H1 (cell line): ENCODE data around the gene GDPD5. TPM values are rescaled to one million over a fixed set of nuclear protein-coding genes. Genes with fewer than 3 reads are reported as not detected.

Experiments
- CTCF ChIA-PET: fragments of 300-600 bp; sonication (Branson Sonifier 250); formaldehyde crosslinking; loops from one replicate; lab custom pipeline; 2021; ENCODE audit not compliant: partially characterized antibody; lab: Charles Lee
- POLR2A ChIA-PET: fragments of 300-600 bp; sonication (Branson Sonifier 250); formaldehyde crosslinking; loops from one replicate; lab custom pipeline; 2021; ENCODE audit warnings: inconsistent platforms; ENCODE audit not compliant: partially characterized antibody; lab: Charles Lee
- DNase-seq, 2 experiments: peaks; one replicate each; pipeline versions ENCODE4 v3.0.0 to v3.0.0-alpha.2; 2010 to 2022; ENCODE audit warnings: low spot score in 2 of 2, low read depth in 1 of 2, mixed read lengths in 1 of 2
- FAIRE-seq: peaks from 2 replicates; lab custom pipeline; 2011; peaks lifted over from hg19 to GRCh38; lab: Jason Lieb, UNC
- H2AFZ ChIP-seq: 2 replicates; pipeline ENCODE4 v1.8.1; 2012; ENCODE audit warnings: low read length, inconsistent platforms
- H2AK5ac ChIP-seq: 2 replicates; pipeline ENCODE4 v1.6.1; 2013; ENCODE audit warnings: low read depth, low read length
- H2BK120ac ChIP-seq: replicated peaks from 2 replicates; pipeline ENCODE3; 2013; ENCODE audit warnings: low read depth, low read length, inconsistent platforms
- H2BK12ac ChIP-seq: 2 replicates; pipeline ENCODE4 v1.6.1; 2013; ENCODE audit warnings: low read depth, low read length
- H2BK15ac ChIP-seq: 2 replicates; pipeline ENCODE4 v1.6.1; 2013; ENCODE audit warnings: low read length
- H2BK20ac ChIP-seq: 2 replicates; pipeline ENCODE4 v1.6.1; 2013; ENCODE audit warnings: low read length
- H2BK5ac ChIP-seq: 2 replicates; pipeline ENCODE4 v1.6.1; 2013; ENCODE audit warnings: low read depth, low read length
- H3K14ac ChIP-seq: 2 replicates; pipeline ENCODE4 v1.6.1; 2013; ENCODE audit warnings: inconsistent platforms; ENCODE audit not compliant: insufficient read length
- H3K18ac ChIP-seq: 2 replicates; pipeline ENCODE4 v1.6.1; 2013; ENCODE audit warnings: low read length; ENCODE audit errors: extremely low read depth
- H3K23ac ChIP-seq: 2 replicates; pipeline ENCODE4 v1.6.1; 2013; ENCODE audit warnings: inconsistent platforms; ENCODE audit not compliant: insufficient read length
- H3K23me2 ChIP-seq: 2 replicates; pipeline ENCODE4 v1.6.1; 2013; ENCODE audit warnings: low read depth, low read length
- H3K27ac ChIP-seq: 2 replicates; pipeline ENCODE4 v1.6.1; 2011; ENCODE audit warnings: low read depth, low read length, inconsistent platforms
- H3K27me3 ChIP-seq, 4 experiments: replicated peaks in 1 of 4; 1 replicate in 1 of 4; 2 replicates in 3 of 4; pipeline versions ENCODE4 v1.6.1 to v1.8.1; 2011 to 2013; ENCODE audit warnings: low read length in 3 of 4, mild to moderate bottlenecking in 3 of 4, inconsistent platforms in 2 of 4, mixed read lengths in 2 of 4, moderate library complexity in 1 of 4; ENCODE audit not compliant: control insufficient read depth in 3 of 4, insufficient read depth in 3 of 4; ENCODE audit errors: extremely low read depth in 1 of 4
- H3K36me3 ChIP-seq, 4 experiments: 2 replicates each; pipeline versions ENCODE4 v1.6.1 to v1.8.1; 2011 to 2013; ENCODE audit warnings: mild to moderate bottlenecking in 4 of 4, low read length in 3 of 4, moderate library complexity in 2 of 4, control low read depth in 1 of 4, inconsistent platforms in 1 of 4; ENCODE audit not compliant: insufficient read depth in 4 of 4, control insufficient read depth in 2 of 4
- H3K4ac ChIP-seq: replicated peaks from 2 replicates; pipeline ENCODE3; 2013; ENCODE audit warnings: low read length, low read depth, mixed read lengths, inconsistent platforms; ENCODE audit not compliant: insufficient read length
- H3K4me1 ChIP-seq, 4 experiments: replicated peaks in 1 of 4; 1 replicate in 1 of 4; 2 replicates in 3 of 4; pipeline versions ENCODE4 v1.6.1 to v1.8.1; 2011 to 2013; ENCODE audit warnings: low read length in 3 of 4, inconsistent platforms in 2 of 4, mixed read lengths in 1 of 4; ENCODE audit not compliant: insufficient read depth in 4 of 4, control insufficient read depth in 3 of 4
- H3K4me2 ChIP-seq, 2 experiments: 2 replicates each; pipeline versions ENCODE4 v1.6.1 to v1.8.1; 2011 to 2013; ENCODE audit warnings: low read depth in 2 of 2, low read length in 2 of 2, control low read depth in 1 of 2, inconsistent platforms in 1 of 2, mild to moderate bottlenecking in 1 of 2; ENCODE audit not compliant: insufficient read depth in 1 of 2
- H3K4me3 ChIP-seq, 4 experiments: fragments of 200-600, 300-600 bp in 1 of 4; sonication (generic), shearing (Covaris generic), sonication (Bioruptor Twin) in 1 of 4; 2 replicates each; pipeline versions ENCODE4 v1.5.1 to v1.8.1; 2011 to 2016; ENCODE audit warnings: low read length in 4 of 4, low read depth in 3 of 4, control low read depth in 2 of 4, inconsistent platforms in 2 of 4, mild to moderate bottlenecking in 2 of 4, mixed read lengths in 1 of 4, moderate library complexity in 1 of 4; ENCODE audit not compliant: insufficient read depth in 2 of 4; ENCODE audit errors: extremely low read depth in 1 of 4
- H3K56ac ChIP-seq: replicated peaks from 2 replicates; pipeline ENCODE3; 2013; ENCODE audit warnings: low read depth, mild to moderate bottlenecking, mixed read lengths, low read length, inconsistent platforms; ENCODE audit not compliant: insufficient read length
- H3K79me1 ChIP-seq: 2 replicates; pipeline ENCODE4 v1.6.1; 2013; ENCODE audit warnings: low read depth, low read length, control low read depth
- H3K79me2 ChIP-seq, 2 experiments: 2 replicates each; pipeline versions ENCODE4 v1.6.1 to v1.8.1; 2012 to 2013; ENCODE audit warnings: low read length in 2 of 2, mild to moderate bottlenecking in 2 of 2, inconsistent platforms in 1 of 2; ENCODE audit not compliant: insufficient read depth in 2 of 2, control insufficient read depth in 1 of 2
- H3K9ac ChIP-seq, 4 experiments: replicated peaks in 1 of 4; 1 replicate in 1 of 4; 2 replicates in 3 of 4; pipeline versions ENCODE4 v1.6.1 to v1.8.1; 2011 to 2013; ENCODE audit warnings: low read depth in 3 of 4, low read length in 3 of 4, control low read depth in 2 of 4, mild to moderate bottlenecking in 2 of 4, moderate library complexity in 2 of 4, inconsistent platforms in 1 of 4; ENCODE audit errors: extremely low read depth in 1 of 4
- H3K9me3 ChIP-seq, 2 experiments: 2 replicates each; pipeline versions ENCODE4 v1.6.1 to v1.8.1; 2012 to 2013; ENCODE audit warnings: mild to moderate bottlenecking in 2 of 2, moderate library complexity in 2 of 2, control low read depth in 1 of 2, inconsistent platforms in 1 of 2, low read depth in 1 of 2, low read length in 1 of 2, mixed read lengths in 1 of 2; ENCODE audit not compliant: insufficient read depth in 2 of 2
- H4K20me1 ChIP-seq, 2 experiments: replicated peaks in 1 of 2; 2 replicates each; pipeline versions ENCODE3 to v1.8.1; 2011 to 2013; ENCODE audit warnings: inconsistent platforms in 2 of 2, low read length in 2 of 2, mild to moderate bottlenecking in 1 of 2; ENCODE audit not compliant: insufficient read depth in 2 of 2, control insufficient read depth in 1 of 2
- H4K5ac ChIP-seq: 2 replicates; pipeline ENCODE4 v1.6.1; 2013; ENCODE audit warnings: low read length, low read depth, mixed read lengths, inconsistent platforms; ENCODE audit not compliant: insufficient read length
- H4K8ac ChIP-seq: 2 replicates; pipeline ENCODE4 v1.8.0; 2013; ENCODE audit warnings: mild to moderate bottlenecking, moderate library complexity, low read length, inconsistent platforms; ENCODE audit not compliant: insufficient read depth; ENCODE audit errors: extremely low read depth
- H4K91ac ChIP-seq: replicated peaks from 2 replicates; pipeline ENCODE3; 2013; ENCODE audit warnings: low read length, mixed read lengths, inconsistent platforms; ENCODE audit not compliant: insufficient read length
- KDM1A ChIP-seq: fragments of 200-600, 300-600 bp; sonication (generic); IDR thresholded peaks from 2 replicates; pipeline ENCODE4 v1.7.1; 2016; ENCODE audit warnings: mild to moderate bottlenecking, low read length, borderline replicate concordance
- POLR2AphosphoS5 ChIP-seq: IDR thresholded peaks from 2 replicates; pipeline ENCODE4 v1.6.1; 2011; ENCODE audit warnings: low read depth, low read length
- RFX5 ChIP-seq: IDR thresholded peaks from 2 replicates; pipeline ENCODE4 v1.6.1; 2011; ENCODE audit warnings: low read depth, low read length, improper control_type of control experiment, borderline replicate concordance
- WGBS, 2 experiments: shearing (Covaris generic) in 1 of 2; methylation state at CpG; one replicate each; pipeline versions ENCODE4 v1.1.6 to v1.1.7; 2013 to 2015; ENCODE audit warnings: low lambda C conversion rate in 2 of 2, mixed read lengths in 2 of 2, inconsistent platforms in 1 of 2, low coverage in 1 of 2, missing lambda C conversion rate in 1 of 2; ENCODE audit not compliant: insufficient replicate concordance in 2 of 2, insufficient coverage in 1 of 2, insufficient read length in 1 of 2; ENCODE audit errors: extremely low coverage in 1 of 2, missing lambda C conversion rate in 1 of 2; 5-methylcytosine and 5-hydroxymethylcytosine counted together
- polyA plus RNA-seq, 7 experiments: library from polyadenylated mRNA; depleted of rRNA in 3 of 7; stranded (reverse) in 5 of 7; unstranded in 2 of 7; fragments of >200 nt in 5 of 7; fragments of 200-250 nt in 2 of 7; gene quantifications; 1 replicate in 5 of 7; 2 replicates in 1 of 7; 4 replicates in 1 of 7; pipeline versions ENCODE4 v1.2.1 to v1.2.3, GENCODE V29; 2011 to 2013; ENCODE audit warnings: missing spikeins in 2 of 7, mixed read lengths in 2 of 7
- total RNA-seq: library from RNA; stranded (reverse); fragmentation: NEBNext Ultra II Directional; extraction: Animal tissue kit (Norgen Biotek cat#: 25700); gene quantifications from 2 replicates; pipeline ENCODE4 v1.2.1, GENCODE V29; 2021

GDPD5 gene
- total and polyA plus RNA-seq, 2 of the 8 experiments (the other 6 are each of a cell fraction or from before 2014, with no cell fraction given): 7.8 to 8.6 TPM

GRCh38 chr11:75543806-75544205 lies 18.1 kb upstream of the GDPD5 start:
- Histone ChIP-seq H4K5ac (no peak overlapping the region), H3K23ac (no peak overlapping the region), H3K27me3 (no peaks in the 10 kb centered on the region; a peak in 1 of 7 replicates), H3K36me3 (no peaks in the 10 kb centered on the region), H3K14ac (no peak overlapping the region), H4K91ac (no peak overlapping the region), H3K4me1 (peaks cover 0 to 4% (median 4%) of the 10 kb centered on the region in 4 experiments; a peak in 5 of 7 replicates), H3K4me3 (no peak overlapping the region), H2AK5ac (no peak overlapping the region), H3K56ac (no peak overlapping the region), H3K27ac (no peak overlapping the region), H2BK20ac (no peak overlapping the region), H2BK5ac (no peak overlapping the region), H3K23me2 (no peaks in the 10 kb centered on the region), H2BK15ac (no peak overlapping the region), H3K9me3 (no peaks in the 10 kb centered on the region), H3K18ac (no peak overlapping the region), H3K9ac (no peak overlapping the region), H2BK120ac (no peak overlapping the region), H2AFZ (no peak overlapping the region), H3K79me2 (no peaks in the 10 kb centered on the region), H2BK12ac (no peak overlapping the region), H3K4me2 (no peak overlapping the region), H3K4ac (no peak overlapping the region), H4K8ac (no peak overlapping the region), H3K79me1 (no peaks in the 10 kb centered on the region), H4K20me1 (no peaks in the 10 kb centered on the region)
- POLR2A ChIA-PET: interaction anchor here (4.2 to 6.0 kb wide), 4 partner anchors 10 to 30 kb away, joined by 22 to 104 read pairs (median 48); partner anchors contain the start of gene SERPINH1
- no peak for TF ChIP-seq POLR2AphosphoS5
- no peak for TF ChIP-seq RFX5
- peak; percentile 89 for TF ChIP-seq KDM1A
- FAIRE-seq (no peak), DNase-seq (no peak)
- WGBS, 2 experiments: 87% methylated on average over 6 of the region's 6 CpGs; no CpG with 5 or more reads in 1 of the 2 experiments
- CTCF ChIA-PET: interaction anchor here (1.0 to 5.5 kb wide), 12 partner anchors 10 to 99 kb away, joined by 3 to 90 read pairs (median 6); no protein-coding TSS in a partner anchor
